PC-9 (cell line): ENCODE results near the gene CNDP1.

Experiments
- CTCF ChIP-seq: fragments of 200-600 bp; sonication (generic); conservative IDR thresholded peaks from 2 replicates; pipeline ENCODE4 v1.6.1; 2017; ENCODE audit warnings: mixed run types, antibody characterized with exemption, mild to moderate bottlenecking, moderate library complexity
- EZH2 ChIP-seq: fragments of 200-600 bp; sonication (generic); IDR thresholded peaks from 2 replicates; pipeline ENCODE4 v1.8.0; 2017; ENCODE audit warnings: antibody characterized with exemption, low read depth

DNA sequence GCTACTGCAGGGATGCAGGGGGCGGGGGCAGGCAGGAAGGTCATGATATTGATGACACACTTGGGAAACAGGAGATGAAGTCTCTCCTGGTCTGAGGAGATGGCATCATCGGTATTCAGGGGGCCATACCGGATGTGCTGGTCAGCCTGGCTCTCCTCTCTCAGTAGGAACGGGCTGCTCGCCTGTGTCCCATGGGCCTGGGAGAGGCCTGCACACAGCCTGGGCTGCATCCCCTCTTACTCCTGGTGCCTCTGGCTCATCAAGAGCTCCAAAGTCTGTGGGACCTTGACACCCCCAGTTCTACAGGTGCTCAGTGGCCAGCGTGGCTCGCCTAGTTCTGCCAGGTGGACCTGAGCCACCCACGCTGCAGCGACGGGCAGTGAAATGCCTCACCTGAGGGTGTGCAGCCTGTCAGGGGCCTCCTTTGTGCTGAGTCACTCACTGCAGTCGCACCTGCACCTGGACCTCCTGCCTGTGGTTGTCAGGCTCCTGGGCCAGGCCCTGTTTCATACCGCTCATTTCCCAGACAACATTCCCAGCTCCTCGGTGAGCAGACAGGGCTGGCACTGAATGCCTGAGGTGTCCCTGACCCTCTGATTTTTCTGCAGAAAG, 18.6 kb upstream of the CNDP1 start:
- TF ChIP-seq CTCF (no peak), EZH2 (no peak)
